A673 (cell line): Measurements from ENCODE around the gene MORN3. TPM values are rescaled to one million over a fixed set of nuclear protein-coding genes. Genes with fewer than 3 reads are reported as not detected.

Experiments used
- BruUV-seq: library from RNA; stranded (reverse); fragments of 400-500 nt; replicated peaks from 2 replicates; lab custom pipeline; 2021; lab: Mats Ljungman, UMichigan
- CTCF ChIA-PET: fragments of 300-600 bp; sonication (Branson Sonifier 250); formaldehyde crosslinking; loops from one replicate; lab custom pipeline; 2022; ENCODE audit warnings: antibody characterized with exemption; lab: Charles Lee
- POLR2A ChIA-PET: fragments of 300-600 bp; sonication (Branson Sonifier 250); formaldehyde crosslinking; loops from one replicate; lab custom pipeline; 2022; ENCODE audit warnings: antibody characterized with exemption; ENCODE audit not compliant: low non-redundant PET; lab: Charles Lee
- DNase-seq: peaks from one replicate; pipeline ENCODE4 v3.0.0-alpha.2; 2015; ENCODE audit warnings: low spot score
- H3K27ac ChIP-seq: fragments of 200-600 bp; sonication (generic); 2 replicates; pipeline ENCODE4 v1.5.1; 2016; ENCODE audit warnings: mixed run types, low read depth, mild to moderate bottlenecking, mixed read lengths, antibody characterized with exemption, low read length; ENCODE audit not compliant: poor library complexity, severe bottlenecking
- H3K27me3 ChIP-seq: fragments of 200-600 bp; sonication (generic); replicated peaks from 2 replicates; pipeline ENCODE4 v1.6.1; 2017; ENCODE audit warnings: mixed run types, low read depth, mild to moderate bottlenecking, mixed read lengths, antibody characterized with exemption, low read length; ENCODE audit not compliant: insufficient read depth, poor library complexity
- H3K36me3 ChIP-seq: fragments of 200-600 bp; sonication (generic); 2 replicates; pipeline ENCODE4 v1.6.1; 2016; ENCODE audit warnings: mixed run types, mild to moderate bottlenecking, mixed read lengths, antibody characterized with exemption, low read length; ENCODE audit not compliant: insufficient read depth, poor library complexity, severe bottlenecking
- H3K4me1 ChIP-seq: fragments of 200-600 bp; sonication (generic); 2 replicates; pipeline ENCODE4 v1.6.1; 2017; ENCODE audit warnings: mixed run types, mild to moderate bottlenecking, mixed read lengths, antibody characterized with exemption, low read length; ENCODE audit not compliant: insufficient read depth, poor library complexity, severe bottlenecking
- H3K4me3 ChIP-seq: fragments of 200-600 bp; sonication (generic); 2 replicates; pipeline ENCODE4 v1.5.1; 2016; ENCODE audit warnings: low read depth, mixed run types, mild to moderate bottlenecking, mixed read lengths, low read length; ENCODE audit not compliant: poor library complexity, severe bottlenecking
- H3K9me3 ChIP-seq: fragments of 200-600 bp; sonication (generic); 2 replicates; pipeline ENCODE4 v1.6.1; 2016; ENCODE audit warnings: mixed run types, low read depth, mild to moderate bottlenecking, mixed read lengths, antibody characterized with exemption, low read length; ENCODE audit not compliant: poor library complexity, severe bottlenecking
- EZH2 ChIP-seq: fragments of 200-600 bp; sonication (generic); IDR thresholded peaks from 2 replicates; pipeline ENCODE4 v1.6.1; 2017; ENCODE audit warnings: borderline replicate concordance, low read depth, mild to moderate bottlenecking, mixed read lengths, antibody characterized with exemption, low read length; ENCODE audit not compliant: poor library complexity, severe bottlenecking
- intact Hi-C: fragments of 100-400 bp; cut with micrococcal nuclease; formaldehyde crosslinking; loops from one replicate; pipeline ENCODE4 v1.10.0; 2022; ENCODE audit not compliant: unreplicated experiment
- total RNA-seq: library from RNA; stranded (reverse); gene quantifications from 2 replicates; pipeline ENCODE4 v1.2.3, GENCODE V29; 2021
- TF ChIP-seq, protein P1 (sequence below): fragments of 300-800, 200-600 bp; sonication (generic); conservative IDR thresholded peaks from 2 replicates; pipeline ENCODE4 v1.5.1; 2017; ENCODE audit warnings: low read depth, mild to moderate bottlenecking, antibody characterized with exemption, low read length, moderate library complexity, mixed read lengths

MORN3 gene
- total RNA-seq, 1 experiment from 2014 or later, result 0.58 TPM

DNA sequence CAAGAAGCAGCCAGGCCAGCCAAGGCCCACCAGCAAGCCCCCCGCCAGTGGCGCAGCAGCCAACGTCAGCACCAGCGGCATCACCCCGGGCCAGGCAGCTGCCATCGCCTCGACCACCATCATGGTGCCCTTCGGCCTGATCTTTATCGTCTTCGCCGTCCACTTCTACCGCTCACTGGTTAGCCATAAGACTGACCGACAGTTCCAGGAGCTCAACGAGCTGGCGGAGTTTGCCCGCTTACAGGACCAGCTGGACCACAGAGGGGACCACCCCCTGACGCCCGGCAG, 28.2 kb downstream of the MORN3 start:
- TF ChIP-seq, protein P1, sequence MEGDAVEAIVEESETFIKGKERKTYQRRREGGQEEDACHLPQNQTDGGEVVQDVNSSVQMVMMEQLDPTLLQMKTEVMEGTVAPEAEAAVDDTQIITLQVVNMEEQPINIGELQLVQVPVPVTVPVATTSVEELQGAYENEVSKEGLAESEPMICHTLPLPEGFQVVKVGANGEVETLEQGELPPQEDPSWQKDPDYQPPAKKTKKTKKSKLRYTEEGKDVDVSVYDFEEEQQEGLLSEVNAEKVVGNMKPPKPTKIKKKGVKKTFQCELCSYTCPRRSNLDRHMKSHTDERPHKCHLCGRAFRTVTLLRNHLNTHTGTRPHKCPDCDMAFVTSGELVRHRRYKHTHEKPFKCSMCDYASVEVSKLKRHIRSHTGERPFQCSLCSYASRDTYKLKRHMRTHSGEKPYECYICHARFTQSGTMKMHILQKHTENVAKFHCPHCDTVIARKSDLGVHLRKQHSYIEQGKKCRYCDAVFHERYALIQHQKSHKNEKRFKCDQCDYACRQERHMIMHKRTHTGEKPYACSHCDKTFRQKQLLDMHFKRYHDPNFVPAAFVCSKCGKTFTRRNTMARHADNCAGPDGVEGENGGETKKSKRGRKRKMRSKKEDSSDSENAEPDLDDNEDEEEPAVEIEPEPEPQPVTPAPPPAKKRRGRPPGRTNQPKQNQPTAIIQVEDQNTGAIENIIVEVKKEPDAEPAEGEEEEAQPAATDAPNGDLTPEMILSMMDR, result no peak
- TF ChIP-seq EZH2, result no peak
- Histone ChIP-seq H3K27me3 (no peaks in the 10 kb centered on the region), H3K36me3 (no peaks in the 10 kb centered on the region), H3K27ac (no peak overlapping the region), H3K9me3 (no peaks in the 10 kb centered on the region), H3K4me1 (no peaks in the 10 kb centered on the region), H3K4me3 (no peak overlapping the region)
- DNase-seq, result no peak
- CTCF ChIA-PET, result no interaction called here
- POLR2A ChIA-PET, result no interaction called here
- intact Hi-C loops, result no loop called here
- BruUV-seq, result TSS peak; percentile 34

GRCh38 chr12:121638298-121639202, 30.9 kb downstream of the MORN3 start:
- no peaks in the 10 kb centered on the region for H3K9me3 ChIP-seq
- TF ChIP-seq, protein P1, result no peak
- no peak for TF ChIP-seq EZH2
- BruUV-seq, result no TSS peak
- H3K4me1 ChIP-seq, result no peaks in the 10 kb centered on the region
- CTCF ChIA-PET, result no interaction called here
- H3K4me3 ChIP-seq, result no peak overlapping the region
- no peak overlapping the region for H3K27ac ChIP-seq
- no peak for DNase-seq
- H3K36me3 ChIP-seq, result no peaks in the 10 kb centered on the region
- intact Hi-C loops, result no loop called here
- no peaks in the 10 kb centered on the region for H3K27me3 ChIP-seq
- POLR2A ChIA-PET, result no interaction called here

- H3K4me3 ChIP-seq, result no peak overlapping the region
- no peaks in the 10 kb centered on the region for H3K27me3 ChIP-seq
- ChIA-PET CTCF (no interaction called here), POLR2A (no interaction called here)
- H3K9me3 ChIP-seq, result no peaks in the 10 kb centered on the region
- H3K27ac ChIP-seq, result no peak overlapping the region
- no peak for TF ChIP-seq EZH2
- TF ChIP-seq, protein P1, result no peak
- intact Hi-C loops, result no loop called here
- H3K4me1 ChIP-seq, result peaks cover 6% of the 10 kb centered on the region
- DNase-seq, result no peak
- no peaks in the 10 kb centered on the region for H3K36me3 ChIP-seq
- BruUV-seq, result no TSS peak
Measured at GRCh38 chr12:121637231-121637914, 32.1 kb downstream of the MORN3 start.
